ENCODE results near the gene MOG.

Gene MOG

DNA sequence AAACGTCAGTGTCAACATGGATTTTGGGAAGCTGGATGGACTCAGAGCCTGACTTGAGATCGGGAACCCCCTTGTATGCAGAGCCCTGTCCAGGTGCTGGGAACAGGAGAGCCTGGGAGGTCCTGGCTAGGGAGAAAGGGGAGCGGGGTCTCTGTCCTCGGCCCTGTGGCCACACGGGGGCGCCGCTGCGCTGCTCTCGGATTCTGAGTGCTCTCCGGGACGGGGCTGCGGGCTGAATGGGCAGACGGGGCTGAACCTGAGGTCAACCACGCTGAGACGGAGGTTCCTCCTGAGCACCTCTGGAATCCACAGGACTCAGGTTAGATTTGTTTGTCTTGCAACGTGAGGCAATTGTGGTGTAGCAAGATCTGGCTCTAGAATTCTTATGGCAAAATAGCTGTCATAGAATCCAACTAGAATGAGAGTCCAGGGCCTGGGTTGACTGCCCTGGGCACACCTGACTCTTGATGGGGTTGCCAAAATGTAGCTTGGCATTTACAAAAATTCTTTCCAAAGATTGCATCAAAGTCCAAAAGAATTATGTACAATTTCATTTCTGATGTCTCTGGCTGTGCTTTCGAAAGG, 45.7 kb downstream of the MOG start:
- TF ChIP-seq, protein P1, sequence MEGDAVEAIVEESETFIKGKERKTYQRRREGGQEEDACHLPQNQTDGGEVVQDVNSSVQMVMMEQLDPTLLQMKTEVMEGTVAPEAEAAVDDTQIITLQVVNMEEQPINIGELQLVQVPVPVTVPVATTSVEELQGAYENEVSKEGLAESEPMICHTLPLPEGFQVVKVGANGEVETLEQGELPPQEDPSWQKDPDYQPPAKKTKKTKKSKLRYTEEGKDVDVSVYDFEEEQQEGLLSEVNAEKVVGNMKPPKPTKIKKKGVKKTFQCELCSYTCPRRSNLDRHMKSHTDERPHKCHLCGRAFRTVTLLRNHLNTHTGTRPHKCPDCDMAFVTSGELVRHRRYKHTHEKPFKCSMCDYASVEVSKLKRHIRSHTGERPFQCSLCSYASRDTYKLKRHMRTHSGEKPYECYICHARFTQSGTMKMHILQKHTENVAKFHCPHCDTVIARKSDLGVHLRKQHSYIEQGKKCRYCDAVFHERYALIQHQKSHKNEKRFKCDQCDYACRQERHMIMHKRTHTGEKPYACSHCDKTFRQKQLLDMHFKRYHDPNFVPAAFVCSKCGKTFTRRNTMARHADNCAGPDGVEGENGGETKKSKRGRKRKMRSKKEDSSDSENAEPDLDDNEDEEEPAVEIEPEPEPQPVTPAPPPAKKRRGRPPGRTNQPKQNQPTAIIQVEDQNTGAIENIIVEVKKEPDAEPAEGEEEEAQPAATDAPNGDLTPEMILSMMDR (IDR thresholded peaks at IDR 0.05; ENCODE audit: extremely low read depth, missing control alignments) = peak; percentile 28

DNA sequence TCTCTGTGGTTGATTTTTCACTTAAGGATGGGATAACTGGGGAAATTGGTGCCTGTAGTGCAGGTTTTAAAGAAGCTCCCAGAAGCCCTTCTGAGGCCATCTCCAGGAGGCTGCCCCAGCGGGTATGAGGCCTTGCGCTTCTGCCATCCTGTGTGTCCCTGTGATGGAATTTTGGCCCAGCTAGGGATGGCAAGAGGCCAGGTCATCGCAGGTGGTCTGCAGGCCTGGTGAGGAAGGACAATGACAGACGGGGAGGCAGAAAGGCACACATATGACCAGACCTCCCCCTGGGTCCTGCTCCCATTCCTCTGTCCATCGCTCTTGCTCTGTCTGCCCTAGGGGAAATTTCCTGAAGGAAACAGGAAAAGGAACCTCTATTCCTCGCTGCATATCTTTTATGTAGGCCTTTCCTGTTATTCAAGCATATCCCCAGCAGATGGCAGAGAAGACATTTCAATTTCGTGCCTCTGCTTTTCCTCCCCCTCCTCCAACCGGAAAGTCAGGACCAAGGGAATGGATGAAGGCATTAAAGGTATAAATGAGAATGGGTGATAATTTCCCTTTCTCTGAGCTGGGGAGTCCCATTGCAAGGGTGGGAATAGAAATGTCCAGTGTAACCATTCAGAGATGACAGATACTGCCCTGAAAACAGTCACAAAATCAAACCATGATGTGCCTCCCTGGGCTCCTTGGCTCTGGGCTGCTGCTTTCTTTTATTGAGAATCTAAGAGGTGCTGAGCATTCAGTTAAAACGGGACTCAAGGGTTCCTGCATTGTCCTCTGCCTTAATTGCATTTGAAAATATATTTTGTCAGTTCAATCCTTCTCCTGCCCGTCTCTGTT, 48.7 kb downstream of the MOG start:
- TF ChIP-seq, protein P1 (IDR thresholded peaks at IDR 0.05; ENCODE audit: extremely low read depth, missing control alignments) = peak; percentile 32
- DNase-seq (ENCODE audit: low spot score) = no peak

More for the DNA sequence above, 45.7 kb downstream of the MOG start:
- peak; percentile 60 for DNase-seq (ENCODE audit: low spot score)

DNA sequence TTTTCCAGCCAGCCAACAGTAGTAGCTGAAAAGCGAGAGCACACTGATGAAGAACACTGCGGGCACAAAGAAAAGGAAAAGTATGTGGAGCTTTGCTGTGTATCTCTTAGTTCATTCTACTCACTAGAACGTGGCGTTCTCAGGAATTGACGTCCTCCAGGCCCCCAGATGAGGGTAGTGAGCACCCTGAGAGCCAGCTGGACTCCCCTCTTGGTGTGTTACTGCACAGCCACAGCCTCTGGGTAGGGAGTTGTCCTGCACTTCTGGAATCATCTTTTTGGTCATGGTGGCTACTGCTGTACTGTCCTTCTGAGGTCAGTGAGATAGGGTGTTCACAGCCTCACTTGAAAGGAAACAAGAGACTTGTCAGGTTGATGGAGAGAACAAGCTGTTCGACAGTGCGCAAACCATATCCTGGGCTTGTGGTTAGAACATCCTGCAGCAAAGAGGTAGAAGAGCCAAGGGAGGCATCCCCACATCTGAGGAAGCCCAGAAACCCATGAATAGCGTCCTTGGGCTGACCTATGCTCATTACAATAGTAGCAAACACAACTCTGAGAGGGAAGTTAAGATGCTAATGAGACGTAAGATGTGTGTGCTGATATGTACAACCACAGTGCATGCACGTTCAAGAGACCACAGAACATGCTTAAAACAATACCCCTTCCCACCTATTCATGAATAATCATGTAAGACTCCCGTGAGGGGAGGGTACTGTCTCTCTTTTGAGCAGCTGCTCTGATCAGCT, 51.7 kb downstream of the MOG start:
- DNase-seq (ENCODE audit: low spot score) = no peak

DNA sequence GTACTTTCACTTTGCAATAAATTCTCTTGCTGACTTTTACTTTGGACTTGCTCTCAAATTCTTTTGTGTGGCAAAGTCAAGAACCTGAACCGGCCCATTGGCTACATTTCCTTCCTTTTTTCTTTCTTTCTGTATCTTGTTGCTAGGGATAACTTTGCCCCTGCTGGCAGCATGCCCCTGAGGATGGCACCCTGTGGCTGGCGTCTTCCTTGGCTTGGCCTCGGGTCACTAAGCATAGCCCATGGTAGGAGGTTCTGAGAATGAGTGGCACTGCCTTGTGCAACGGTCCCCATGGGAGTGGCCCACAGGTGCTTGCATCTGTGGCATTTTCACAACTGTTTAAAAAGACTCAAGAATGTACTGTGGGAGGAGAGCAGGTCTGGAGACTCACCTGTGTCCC, 52.3 kb downstream of the MOG start:
- TF ChIP-seq, protein P1 (IDR thresholded peaks at IDR 0.05; ENCODE audit: extremely low read depth, missing control alignments) = no peak
- DNase-seq (ENCODE audit: low spot score) = no peak

More for the DNA sequence above, 51.7 kb downstream of the MOG start:
- TF ChIP-seq, protein P1 (IDR thresholded peaks at IDR 0.05; ENCODE audit: extremely low read depth, missing control alignments) = no peak

DNA sequence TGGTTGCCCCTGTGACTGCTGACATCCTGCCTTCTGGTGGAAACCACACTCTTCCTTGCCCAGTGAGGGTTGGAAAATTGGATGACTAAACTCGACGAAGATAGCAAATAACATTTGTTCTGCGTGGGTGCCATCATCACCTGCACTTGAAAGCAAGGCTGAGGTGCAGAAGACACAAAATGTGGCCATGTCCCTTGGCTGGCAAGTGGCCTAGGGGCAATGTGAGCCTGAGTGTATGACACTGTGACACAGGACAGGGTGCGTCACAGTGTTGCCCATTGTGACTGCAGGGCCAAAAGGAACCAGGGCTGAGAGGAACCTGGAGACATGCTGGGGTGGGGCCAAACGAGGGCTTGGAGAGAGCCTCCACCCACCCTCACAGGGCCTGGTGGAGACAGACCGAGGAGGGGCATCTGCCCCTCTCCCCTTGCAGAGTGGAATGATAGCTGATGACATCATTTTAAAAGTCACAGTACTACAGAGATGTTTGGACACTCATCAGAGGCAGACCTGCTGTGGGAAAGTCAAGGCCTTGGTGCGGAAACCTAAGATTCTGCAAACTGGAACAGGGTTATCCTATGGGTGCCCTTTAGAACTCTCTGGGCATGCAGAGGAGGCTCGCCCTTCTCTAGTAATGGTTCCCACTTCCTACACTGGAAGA, 53.5 kb downstream of the MOG start:
- TF ChIP-seq, protein P1 (IDR thresholded peaks at IDR 0.05; ENCODE audit: extremely low read depth, missing control alignments) = no peak
- DNase-seq (ENCODE audit: low spot score) = no peak

DNA sequence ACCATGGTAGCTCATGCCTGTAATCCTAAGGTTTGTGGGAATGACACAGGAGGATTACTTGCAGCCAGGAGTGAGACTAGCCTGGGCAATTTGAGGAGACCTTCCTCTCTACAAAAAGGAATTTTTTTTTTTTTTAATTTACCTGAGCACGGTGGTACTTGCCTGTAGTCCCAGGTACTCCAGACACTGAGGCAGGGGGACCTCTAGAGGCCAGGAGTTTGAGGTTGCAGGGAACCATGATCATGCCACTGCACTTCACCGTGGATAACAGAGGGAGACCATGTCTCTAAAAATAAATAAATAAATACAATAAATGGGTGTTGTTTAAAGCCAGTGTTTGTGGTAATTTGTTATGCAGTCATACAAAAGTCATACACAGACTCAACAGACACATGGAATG, 64.0 kb downstream of the MOG start:
- DNase-seq (ENCODE audit: low spot score) = no peak
- TF ChIP-seq, protein P1 (IDR thresholded peaks at IDR 0.05; ENCODE audit: extremely low read depth, missing control alignments) = peak; percentile 22

Measured in GM20000 (cell line).